IgD-negative memory B cell (primary cell): ENCODE measurements around the gene MRGPRX1. TPM values are rescaled to one million over a fixed set of nuclear protein-coding genes. Genes with fewer than 3 reads are reported as not detected.
"Not testable (repeated sequence)": the region's sequence is repeated elsewhere in the genome, so short reads cannot be mapped to it uniquely, and the experiment has no call there.

ENCODE experiments used
- H3K27ac Mint-ChIP-seq, 3 donors: one replicate each; pipeline ENCODE4 v1.8.0; 2020 to 2022; ENCODE audit warnings: mild to moderate bottlenecking in 3 of 3, mixed read lengths in 3 of 3, moderate library complexity in 1 of 3
- H3K27me3 Mint-ChIP-seq: one replicate; pipeline ENCODE4 v1.8.0; 2021; ENCODE audit warnings: mixed read lengths
- H3K36me3 Mint-ChIP-seq: one replicate; pipeline ENCODE4 v1.8.0; 2020; ENCODE audit warnings: mild to moderate bottlenecking, mixed read lengths
- H3K4me1 Mint-ChIP-seq, 3 donors: one replicate each; pipeline ENCODE4 v1.8.0; 2020 to 2022; ENCODE audit warnings: mixed read lengths in 3 of 3, mild to moderate bottlenecking in 1 of 3
- H3K4me3 Mint-ChIP-seq, 4 donors: one replicate each; pipeline ENCODE4 v1.8.0; 2020 to 2022; ENCODE audit warnings: mild to moderate bottlenecking in 4 of 4, mixed read lengths in 4 of 4, moderate library complexity in 3 of 4
- H3K9me3 Mint-ChIP-seq, 3 donors: one replicate each; pipeline ENCODE4 v1.8.0; 2020 to 2021; ENCODE audit warnings: mixed read lengths in 3 of 3, mild to moderate bottlenecking in 1 of 3
- polyA plus RNA-seq: library from polyadenylated mRNA; unstranded; fragments of 300-500 nt; fragmentation: Illumina TruSeq; gene quantifications from one replicate; pipeline ENCODE4 v1.2.3, GENCODE V29; 2021

The MRGPRX1 gene
- polyA plus RNA-seq: not detected

DNA sequence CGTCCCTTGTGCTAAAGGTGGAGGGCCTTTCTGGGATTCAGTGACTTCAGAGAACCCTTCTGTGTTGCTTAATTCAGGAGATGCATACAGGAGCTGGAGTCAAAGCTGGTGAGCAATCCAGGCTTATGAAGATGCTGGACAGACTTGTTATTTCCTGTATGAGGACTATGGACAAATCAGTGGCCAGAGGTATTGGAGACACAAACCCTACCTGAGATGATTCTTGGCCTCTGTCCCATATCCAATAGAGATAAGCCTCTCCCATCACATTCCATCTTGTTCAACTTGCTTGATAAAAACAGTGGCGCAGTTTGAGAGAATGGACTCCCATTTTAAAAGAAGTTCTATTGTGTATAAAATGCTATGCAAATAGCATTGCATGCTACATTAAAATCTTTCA is at the start of gene MRGPRX1:
TSS of gene MRGPRX1 (minus strand) at position 101 of the 400 bp plus-strand sequence. CDS start 4,630 bp downstream, outside the sequence.
- H3K27ac Mint-ChIP-seq: no peak within 1 kb of the TSS
- no peaks in the 10 kb centered on the region for H3K36me3 Mint-ChIP-seq
- H3K4me1 Mint-ChIP-seq: no peaks in the 10 kb centered on the region
- H3K4me3 Mint-ChIP-seq: no peak within 1 kb of the TSS
- H3K9me3 Mint-ChIP-seq: no peaks in the 10 kb centered on the region
- peaks cover 6% of the 10 kb centered on the region for H3K27me3 Mint-ChIP-seq

DNA sequence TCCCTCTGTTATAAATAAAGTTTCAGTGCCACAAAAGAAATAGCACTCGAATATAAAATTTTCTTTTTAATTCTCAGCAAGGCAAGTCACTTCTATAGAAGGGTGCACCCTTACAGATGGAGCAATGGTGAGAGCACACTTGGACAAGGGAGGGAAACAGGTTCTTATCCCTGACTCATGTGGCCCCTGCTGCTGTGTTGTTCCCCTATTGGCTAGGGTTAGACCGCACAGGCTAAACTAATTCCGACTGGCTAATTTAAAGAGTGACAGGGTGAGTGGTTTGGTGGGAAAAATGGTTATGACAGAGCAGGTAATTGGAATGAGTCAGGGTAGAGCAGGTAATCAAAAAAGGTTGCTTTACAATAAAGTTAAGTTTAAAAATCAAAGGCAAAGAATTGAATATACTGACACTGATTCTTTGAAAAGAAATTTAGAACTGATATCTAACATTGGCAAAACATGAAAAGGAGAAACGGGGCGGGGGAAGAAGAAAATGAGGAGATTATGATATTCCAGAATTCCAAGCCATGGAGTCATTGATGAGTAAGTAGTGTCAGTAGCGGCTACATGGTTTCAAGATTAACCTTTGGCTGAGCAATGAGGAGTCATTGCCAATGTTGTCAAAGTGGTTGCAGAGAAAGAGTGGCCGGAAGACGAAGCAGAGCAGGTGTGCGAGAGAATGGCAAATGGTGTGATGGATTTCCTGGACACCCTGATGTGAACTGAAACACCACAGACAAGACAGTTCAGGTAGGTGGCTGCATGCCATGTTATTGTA is 48.4 kb upstream of the MRGPRX1 start:
- Mint-ChIP-seq H3K4me3 (no peak overlapping the region), H3K27me3 (peaks cover 4% of the 10 kb centered on the region), H3K9me3 (peaks cover 2 to 9% (median 5%) of the 10 kb centered on the region in 3 donors), H3K36me3 (peaks cover 2% of the 10 kb centered on the region), H3K4me1 (no peaks in the 10 kb centered on the region), H3K27ac (no peak overlapping the region)

DNA sequence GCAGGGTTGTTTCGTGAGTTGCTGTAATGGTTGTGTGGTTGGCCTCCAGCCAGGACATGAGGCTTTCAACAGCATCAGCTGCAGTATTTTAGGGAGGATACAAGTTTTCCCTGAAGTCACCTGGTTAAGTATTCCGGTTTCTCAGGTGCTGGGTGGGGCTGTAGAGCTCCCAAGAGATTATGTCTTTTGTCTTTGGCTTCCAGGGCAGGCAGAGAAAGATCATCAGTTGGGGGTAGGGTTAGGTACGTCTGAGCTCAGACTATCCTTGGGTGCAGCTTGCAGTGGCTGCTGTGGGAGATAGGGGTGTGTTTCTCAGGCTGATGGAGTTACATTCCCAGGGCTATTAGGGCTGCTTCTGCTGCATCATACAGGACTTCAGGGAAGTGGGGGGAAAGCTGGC is 47.5 kb upstream of the MRGPRX1 start:
- Mint-ChIP-seq H3K9me3 (peaks cover 2 to 7% (median 5%) of the 10 kb centered on the region in 3 donors), H3K36me3 (peaks cover 2% of the 10 kb centered on the region), H3K4me3 (no peak overlapping the region), H3K4me1 (no peaks in the 10 kb centered on the region), H3K27me3 (peaks cover 4% of the 10 kb centered on the region), H3K27ac (no peak overlapping the region)

DNA sequence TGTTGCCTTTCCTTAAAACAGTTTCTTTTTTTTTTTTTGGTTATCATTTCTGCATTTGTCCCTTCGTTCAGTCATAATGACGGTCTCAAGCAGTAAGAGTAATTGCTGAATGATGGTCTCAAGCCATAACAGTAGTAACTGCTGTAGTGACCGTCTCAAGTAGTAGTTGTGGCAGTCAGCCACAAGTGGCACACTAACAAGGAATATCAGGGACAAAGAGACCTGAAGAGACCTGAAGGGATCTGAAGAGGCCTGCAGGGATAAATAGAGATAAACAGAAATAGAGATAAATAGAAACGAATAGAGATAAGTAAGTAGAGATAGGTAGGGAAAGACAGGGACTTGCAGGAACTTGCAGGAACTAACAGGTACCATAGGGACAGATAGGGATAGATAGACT is 42.7 kb upstream of the MRGPRX1 start:
- no peak overlapping the region for H3K4me3 Mint-ChIP-seq
- no peaks in the 10 kb centered on the region for H3K4me1 Mint-ChIP-seq
- peaks cover 5% of the 10 kb centered on the region for H3K27me3 Mint-ChIP-seq
- H3K9me3 Mint-ChIP-seq: peaks cover 0 to 6% (median 3%) of the 10 kb centered on the region in 3 donors
- no peak overlapping the region for H3K27ac Mint-ChIP-seq
- H3K36me3 Mint-ChIP-seq: peaks cover 2% of the 10 kb centered on the region

DNA sequence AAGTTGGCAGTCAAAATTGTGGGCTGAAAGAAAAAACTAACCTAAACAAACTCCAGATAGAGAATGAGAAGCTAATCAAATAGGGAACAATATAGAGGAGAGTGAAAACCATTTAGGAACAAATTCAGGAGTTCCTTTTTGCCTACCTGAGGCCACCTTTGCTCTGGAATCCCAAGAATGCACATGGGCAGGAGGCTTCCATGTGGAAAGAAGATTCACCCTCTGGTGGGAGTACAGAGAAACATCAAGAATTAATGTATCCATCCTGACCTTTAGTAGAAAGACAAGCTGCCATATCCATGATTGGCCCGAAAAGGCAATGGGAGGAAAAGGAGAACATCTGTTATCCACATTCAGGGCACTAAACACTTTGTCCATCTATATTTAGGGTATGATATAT is 35.0 kb upstream of the MRGPRX1 start:
- no peaks in the 10 kb centered on the region for H3K4me1 Mint-ChIP-seq
- H3K36me3 Mint-ChIP-seq: no peaks in the 10 kb centered on the region
- H3K4me3 Mint-ChIP-seq: no peak overlapping the region
- peaks cover 2% of the 10 kb centered on the region for H3K27me3 Mint-ChIP-seq
- no peak overlapping the region for H3K27ac Mint-ChIP-seq
- H3K9me3 Mint-ChIP-seq: peaks cover 0 to 6% (median 5%) of the 10 kb centered on the region in 3 donors

DNA sequence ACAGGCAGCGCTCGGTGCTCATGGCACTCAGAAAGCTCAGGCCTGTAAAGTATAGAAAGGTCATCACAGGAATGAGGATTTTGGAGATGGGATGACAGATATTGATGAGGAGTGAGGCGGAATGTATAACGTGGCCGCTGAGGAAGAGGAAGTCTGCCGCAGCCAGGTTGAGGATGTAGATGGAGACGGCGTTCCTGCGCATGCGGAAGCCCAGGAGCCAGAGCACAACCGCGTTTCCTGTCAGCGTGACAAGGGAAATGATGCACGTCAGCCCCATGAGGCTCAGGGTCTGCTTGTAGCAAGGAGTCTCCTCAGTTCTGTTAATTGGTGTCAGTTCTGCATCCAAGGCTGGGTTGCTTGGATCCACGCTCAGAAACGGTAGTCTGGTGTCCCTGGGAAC is 33.1 kb upstream of the MRGPRX1 start:
- Mint-ChIP-seq H3K36me3 (no peaks in the 10 kb centered on the region), H3K4me3 (no peak overlapping the region), H3K9me3 (peaks cover 0 to 2% (median 0%) of the 10 kb centered on the region in 3 donors), H3K27me3 (peaks cover 6% of the 10 kb centered on the region), H3K27ac (no peak overlapping the region), H3K4me1 (no peaks in the 10 kb centered on the region)

DNA sequence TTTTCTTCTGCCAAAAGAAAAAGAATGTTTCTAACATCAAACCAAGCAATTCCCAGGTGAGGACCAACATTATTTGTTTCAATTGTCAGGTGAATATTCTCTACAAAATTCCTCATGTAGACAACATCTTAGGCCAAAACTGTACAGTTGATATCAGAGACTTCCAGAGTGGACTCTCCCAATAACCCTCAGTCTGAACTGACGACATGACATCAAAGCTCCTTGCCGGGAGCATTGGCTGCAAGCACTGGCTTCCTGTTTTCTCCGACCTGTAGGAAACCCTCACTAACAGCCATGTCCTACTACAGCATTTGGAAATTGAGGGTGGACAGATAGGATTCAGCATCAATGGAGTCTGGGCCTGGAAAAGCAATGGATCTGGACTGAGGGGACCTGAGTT is 30.5 kb upstream of the MRGPRX1 start:
- peaks cover 9% of the 10 kb centered on the region for H3K27me3 Mint-ChIP-seq
- H3K36me3 Mint-ChIP-seq: no peaks in the 10 kb centered on the region
- H3K4me1 Mint-ChIP-seq: no peaks in the 10 kb centered on the region
- peaks cover 0 to 2% (median 0%) of the 10 kb centered on the region in 3 donors for H3K9me3 Mint-ChIP-seq
- H3K27ac Mint-ChIP-seq: no peak overlapping the region
- H3K4me3 Mint-ChIP-seq: no peak overlapping the region

DNA sequence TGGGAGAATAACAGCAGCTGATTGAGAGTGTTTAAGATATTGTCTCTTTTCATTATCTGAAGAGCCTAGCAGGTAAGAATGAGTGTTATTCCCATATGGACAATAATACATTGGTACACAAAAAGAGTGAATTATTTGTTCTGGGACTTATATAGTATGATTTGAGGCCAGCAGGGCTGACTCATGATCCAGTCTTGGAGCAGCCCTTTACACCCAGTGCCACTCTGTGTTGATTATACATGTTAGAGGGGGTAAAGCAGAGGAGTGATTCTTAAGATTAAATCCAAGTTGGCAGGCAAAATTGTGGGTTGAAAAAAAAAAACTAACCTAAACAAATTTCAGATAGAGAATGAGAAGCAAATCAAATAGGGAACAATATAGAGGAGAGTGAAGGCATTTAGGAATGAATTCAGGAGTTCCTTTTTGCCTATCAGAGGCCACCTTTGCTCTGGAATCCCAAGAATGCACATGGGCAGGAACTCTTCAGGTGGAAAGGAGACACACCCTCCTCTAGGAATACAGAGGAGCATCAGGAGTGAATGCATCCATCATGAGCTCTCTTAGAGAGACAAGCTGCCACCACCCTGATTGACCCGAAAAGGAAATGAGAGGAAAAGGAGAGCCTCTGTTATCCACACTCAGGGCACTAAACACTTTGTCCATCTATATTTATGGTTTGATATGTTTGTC is 19.2 kb upstream of the MRGPRX1 start:
- Mint-ChIP-seq H3K9me3 (no peaks in the 10 kb centered on the region), H3K4me3 (no peak overlapping the region), H3K27ac (no peak overlapping the region), H3K36me3 (no peaks in the 10 kb centered on the region), H3K4me1 (no peaks in the 10 kb centered on the region), H3K27me3 (peaks cover 3% of the 10 kb centered on the region)

DNA sequence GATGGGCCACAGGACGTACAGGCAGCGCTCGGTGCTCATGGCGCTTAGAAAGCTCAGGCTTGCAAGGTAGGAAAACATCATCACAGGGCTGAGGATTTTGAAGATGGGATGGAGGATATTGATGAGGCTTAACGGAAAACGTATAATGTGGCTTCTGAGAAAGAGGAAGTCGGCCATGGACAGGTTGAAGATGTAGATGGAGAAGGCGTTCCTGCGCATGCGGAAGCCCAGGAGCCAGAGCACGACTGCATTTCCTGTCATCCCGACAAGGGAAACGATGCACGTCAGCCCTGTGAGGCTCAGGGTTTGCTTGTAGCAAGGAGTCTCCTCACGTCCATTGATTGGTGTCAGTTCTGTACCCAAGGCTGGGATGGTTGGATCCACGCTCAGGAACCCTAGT is 17.4 kb upstream of the MRGPRX1 start:
- H3K27me3 Mint-ChIP-seq: peaks cover 3% of the 10 kb centered on the region
- H3K9me3 Mint-ChIP-seq: no peaks in the 10 kb centered on the region
- no peaks in the 10 kb centered on the region for H3K4me1 Mint-ChIP-seq
- no peaks in the 10 kb centered on the region for H3K36me3 Mint-ChIP-seq
- H3K4me3 Mint-ChIP-seq: no peak overlapping the region
- no peak overlapping the region for H3K27ac Mint-ChIP-seq

DNA sequence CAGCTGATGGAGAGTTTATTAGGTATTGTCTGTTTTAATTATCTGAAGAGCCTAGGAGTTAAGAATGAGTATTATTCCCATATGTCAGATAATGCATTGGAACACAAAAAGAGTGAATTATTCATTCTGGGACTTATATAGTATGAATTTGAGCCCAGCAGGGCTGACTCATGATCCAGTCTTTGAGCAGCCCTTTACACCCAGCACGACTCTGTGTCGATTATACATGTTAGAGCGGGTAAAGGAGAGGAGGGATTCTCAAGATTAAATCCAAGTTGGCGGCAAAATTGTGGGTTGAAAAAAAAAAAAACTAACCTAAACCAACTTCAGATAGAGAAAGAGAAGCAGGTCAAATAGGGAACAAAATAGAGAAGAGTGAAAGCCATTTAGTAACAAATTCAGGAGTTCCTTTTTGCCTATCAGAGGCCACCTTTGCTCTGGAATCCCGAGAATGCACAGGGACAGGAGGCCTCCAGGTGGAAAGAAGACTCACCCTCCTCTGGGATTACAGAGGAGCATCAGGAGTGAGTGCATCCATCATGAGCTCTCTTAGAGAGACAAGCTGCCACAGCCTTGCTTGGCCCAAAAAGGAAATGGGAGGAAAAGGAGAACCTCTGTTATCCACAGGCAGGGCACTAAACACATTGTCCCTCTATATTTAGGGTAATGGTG is 3.1 kb downstream of the MRGPRX1 start:
- H3K36me3 Mint-ChIP-seq: no peaks in the 10 kb centered on the region
- H3K27me3 Mint-ChIP-seq: peaks cover 6% of the 10 kb centered on the region
- H3K9me3 Mint-ChIP-seq: peaks cover 0 to 4% (median 0%) of the 10 kb centered on the region in 3 donors
- H3K27ac Mint-ChIP-seq: no peak overlapping the region
- H3K4me1 Mint-ChIP-seq: no peaks in the 10 kb centered on the region
- H3K4me3 Mint-ChIP-seq: no peak overlapping the region

DNA sequence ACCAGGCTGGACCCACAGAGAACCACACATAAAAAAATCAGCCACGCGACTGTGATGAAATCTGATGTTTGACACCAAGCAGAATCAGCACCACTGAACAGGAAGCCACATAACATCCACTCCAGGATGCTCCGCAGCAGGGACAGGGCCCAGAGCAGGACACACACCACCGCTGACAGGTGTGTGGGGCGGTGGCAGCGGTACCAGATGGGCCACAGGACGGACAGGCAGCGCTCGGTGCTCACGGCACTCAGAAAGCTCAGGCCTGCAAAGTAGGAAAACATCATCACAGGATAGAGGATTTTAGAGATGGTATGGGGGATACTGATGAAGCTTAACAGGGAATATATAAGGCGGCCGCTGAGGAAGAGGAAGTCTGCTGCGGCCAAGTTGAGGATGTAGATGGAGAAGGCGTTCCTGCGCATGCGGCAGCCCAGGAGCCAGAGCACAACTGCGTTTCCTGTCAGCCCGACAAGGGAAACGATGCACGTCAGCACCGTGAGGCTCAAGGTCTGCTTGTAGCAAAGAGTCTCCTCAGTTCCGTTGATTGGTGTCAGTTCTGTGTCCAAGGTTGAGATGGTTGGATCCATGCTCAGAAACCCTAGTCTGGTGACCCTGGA is 4.9 kb downstream of the MRGPRX1 start:
- H3K4me3 Mint-ChIP-seq: no peak overlapping the region
- no peaks in the 10 kb centered on the region for H3K36me3 Mint-ChIP-seq
- H3K9me3 Mint-ChIP-seq: peaks cover 0 to 4% (median 0%) of the 10 kb centered on the region in 3 donors
- no peak overlapping the region for H3K27ac Mint-ChIP-seq
- H3K27me3 Mint-ChIP-seq: peaks cover 6% of the 10 kb centered on the region
- H3K4me1 Mint-ChIP-seq: no peaks in the 10 kb centered on the region

DNA sequence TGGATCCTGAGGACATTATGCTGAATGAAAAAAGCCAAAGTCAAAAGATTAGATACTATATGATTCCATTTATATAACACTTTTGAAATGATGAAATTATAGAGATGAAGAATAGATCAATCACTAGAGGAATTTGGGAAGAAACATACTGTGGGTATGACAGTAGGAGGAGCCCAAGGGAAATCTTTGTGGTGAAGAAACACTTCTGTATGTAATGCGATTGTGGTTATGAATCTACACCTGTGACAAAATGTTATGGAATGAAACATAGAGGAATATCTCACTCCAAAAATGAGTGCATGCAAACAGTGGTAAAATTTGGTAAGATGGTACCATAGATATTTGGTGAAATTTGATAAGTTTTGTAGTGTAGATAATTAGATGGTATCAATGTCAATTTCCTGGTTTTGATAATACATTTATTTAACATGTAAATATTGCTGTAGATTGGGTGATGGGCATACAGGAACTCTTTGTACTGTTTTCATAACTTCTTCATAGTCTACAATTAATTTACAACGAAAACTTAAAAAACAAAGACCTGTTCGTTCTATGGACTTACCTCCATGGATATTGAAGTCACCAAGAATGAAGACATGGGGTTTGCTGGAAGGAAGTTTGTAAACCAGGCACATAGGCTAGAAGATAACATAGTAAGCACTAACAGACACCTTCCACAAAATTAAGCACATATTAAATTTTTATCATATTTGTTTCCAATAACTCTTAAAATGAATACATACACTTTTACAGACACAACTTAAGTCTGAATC is 11.5 kb downstream of the MRGPRX1 start:
- Mint-ChIP-seq H3K36me3 (peaks cover 2% of the 10 kb centered on the region), H3K4me3 (no peak overlapping the region), H3K9me3 (peaks cover 0 to 19% (median 4%) of the 10 kb centered on the region in 3 donors), H3K27ac (no peak overlapping the region), H3K4me1 (peaks cover 0 to 5% (median 0%) of the 10 kb centered on the region in 3 donors), H3K27me3 (peaks cover 3% of the 10 kb centered on the region)

DNA sequence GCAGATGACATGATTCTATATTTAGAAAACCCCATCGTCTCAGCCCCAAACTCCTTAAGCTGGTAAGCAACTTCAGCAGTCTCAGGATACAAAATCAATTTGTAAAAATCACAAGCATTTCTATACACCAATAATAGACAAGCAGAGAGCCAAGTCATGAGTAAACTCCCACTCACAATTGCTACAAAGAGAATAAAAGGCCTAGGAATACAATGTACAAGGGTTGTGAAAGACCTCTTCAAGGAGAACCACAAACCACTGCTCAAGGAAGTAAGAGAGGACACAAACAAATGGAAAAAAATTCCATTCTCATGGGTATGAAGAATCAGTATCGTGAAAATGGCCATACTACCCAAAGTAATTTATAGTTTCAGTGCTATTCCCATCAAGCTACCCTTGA is 13.8 kb downstream of the MRGPRX1 start:
- H3K4me1 Mint-ChIP-seq, H3K27me3 Mint-ChIP-seq, H3K27ac Mint-ChIP-seq, H3K4me3 Mint-ChIP-seq, H3K36me3 Mint-ChIP-seq: not testable (repeated sequence)
- H3K9me3 Mint-ChIP-seq: peaks cover 0 to 19% (median 4%) of the 10 kb centered on the region in 3 donors

DNA sequence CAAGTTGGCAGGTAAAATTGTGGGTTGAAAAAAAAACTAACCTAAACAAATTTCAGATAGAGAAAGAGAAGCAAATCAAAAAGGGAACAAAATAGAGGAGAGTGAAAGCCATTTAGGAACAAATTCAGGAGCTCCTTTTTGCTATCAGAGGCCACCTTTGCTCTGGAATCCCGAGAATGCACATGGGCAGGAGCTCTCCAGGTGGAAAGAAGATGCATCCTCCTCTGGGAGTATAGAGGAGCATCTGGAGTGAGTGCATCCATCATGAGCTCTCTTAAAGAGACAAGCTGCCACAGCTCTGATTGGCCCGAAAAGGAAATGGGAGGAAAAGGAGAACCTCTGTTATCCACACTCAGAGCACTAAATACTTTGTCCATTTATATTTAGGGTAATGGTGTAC is 26.3 kb downstream of the MRGPRX1 start:
- H3K36me3 Mint-ChIP-seq: no peaks in the 10 kb centered on the region
- no peaks in the 10 kb centered on the region for H3K9me3 Mint-ChIP-seq
- peaks cover 13% of the 10 kb centered on the region for H3K27me3 Mint-ChIP-seq
- no peak overlapping the region for H3K4me3 Mint-ChIP-seq
- no peaks in the 10 kb centered on the region for H3K4me1 Mint-ChIP-seq
- no peak overlapping the region for H3K27ac Mint-ChIP-seq
